ENCODE data around the gene ZNF491.
"Not testable (repeated sequence)": the region's sequence is repeated elsewhere in the genome, so short reads cannot be mapped to it uniquely, and the experiment has no call there.

The ZNF491 gene

DNA sequence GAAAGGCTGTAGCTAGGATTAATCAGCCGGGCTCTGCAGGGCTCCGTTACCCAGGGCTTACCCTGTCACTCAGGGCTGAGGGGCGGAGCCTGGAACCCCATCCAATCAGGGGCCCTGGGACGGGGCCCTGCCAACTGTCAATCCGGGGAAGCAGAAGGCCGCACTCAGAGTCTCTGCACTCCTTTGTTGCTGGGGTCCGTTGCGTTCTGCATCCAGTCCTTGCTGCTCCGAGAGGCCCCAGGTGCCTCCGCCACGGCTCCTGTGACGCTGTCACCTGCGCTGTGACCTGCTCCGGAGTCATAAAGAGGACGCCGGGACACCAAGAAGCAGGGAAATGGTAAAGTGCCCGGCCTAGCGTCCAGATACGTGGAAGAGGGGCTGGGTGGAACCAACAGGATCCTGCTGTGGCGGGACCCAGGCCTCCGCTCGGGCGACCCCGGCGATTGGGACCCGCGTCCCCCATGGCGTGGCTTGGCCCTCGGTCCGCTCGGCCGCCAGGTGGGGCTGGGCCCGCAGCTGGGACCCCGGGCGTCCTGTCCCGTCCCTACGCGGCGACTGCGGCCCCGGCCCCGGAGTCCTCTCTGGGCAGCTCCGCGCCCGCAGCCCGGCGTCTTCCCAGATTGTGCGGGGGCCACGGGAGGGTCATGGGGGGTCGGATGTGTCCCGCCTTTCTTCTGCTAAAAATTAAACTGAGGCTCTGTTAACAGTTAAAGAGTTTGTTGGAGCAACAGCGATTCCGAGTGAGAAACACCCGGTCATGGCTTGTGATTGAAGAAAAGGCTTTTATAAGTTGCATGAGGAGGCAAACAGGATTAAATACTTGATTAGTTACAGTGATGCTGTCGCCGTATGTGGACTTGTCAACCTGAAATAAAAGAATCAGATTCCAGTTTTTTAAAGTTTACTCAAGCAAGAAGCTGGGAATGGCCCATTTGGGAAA lies at the start of gene ZNF491:
Gene ZNF491, plus strand, starts transcription at position 133 of the 940 bp plus-strand sequence. CDS start 7,431 bp downstream, outside the sequence.
- DNase-seq (ENCODE audit: low read depth), result peak; percentile 70

DNA sequence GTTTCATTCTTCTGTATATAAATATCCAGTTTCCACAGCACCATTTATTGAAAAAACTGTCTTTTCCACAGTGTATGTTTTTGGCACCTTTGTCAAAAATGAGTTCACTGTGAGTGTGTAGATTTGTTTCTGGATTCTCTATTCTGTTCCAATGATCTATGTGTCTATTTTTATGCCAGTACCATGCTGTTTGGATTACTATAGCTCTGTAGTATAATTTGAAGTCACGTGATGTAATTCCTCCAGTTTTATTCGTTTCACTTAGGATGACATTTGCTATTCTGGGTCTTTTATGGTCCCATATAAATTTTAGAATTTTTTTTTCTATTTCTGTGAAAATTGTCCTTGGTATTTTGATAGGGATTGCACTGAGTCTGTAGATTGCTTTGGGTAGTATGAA lies 48.6 kb upstream of the ZNF491 start:
- no peak for DNase-seq (ENCODE audit: low read depth)

DNA sequence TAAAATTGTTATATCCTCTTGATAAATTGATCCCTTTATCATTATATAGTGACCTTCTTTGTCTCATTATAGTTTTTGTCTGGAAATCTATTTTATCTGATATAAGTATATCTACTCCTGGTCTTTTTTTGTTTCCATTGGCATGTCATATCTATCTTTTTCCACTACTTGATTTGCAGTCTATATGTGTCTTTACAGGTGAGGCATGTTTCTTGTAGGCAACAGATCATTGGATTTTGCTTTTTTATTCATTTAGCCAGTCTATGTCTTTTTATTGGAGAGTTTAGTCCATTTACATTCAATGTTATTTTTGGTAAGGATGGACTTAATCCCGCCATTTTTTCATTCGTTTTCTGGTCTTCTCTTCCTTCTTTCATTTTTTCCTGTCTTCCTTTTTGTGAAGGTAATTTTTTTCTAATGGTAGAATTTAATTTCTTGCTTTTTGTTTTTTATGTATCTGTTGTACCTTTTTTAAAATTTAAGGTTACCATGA lies 46.0 kb upstream of the ZNF491 start:
- DNase-seq (ENCODE audit: low read depth), result no peak

DNA sequence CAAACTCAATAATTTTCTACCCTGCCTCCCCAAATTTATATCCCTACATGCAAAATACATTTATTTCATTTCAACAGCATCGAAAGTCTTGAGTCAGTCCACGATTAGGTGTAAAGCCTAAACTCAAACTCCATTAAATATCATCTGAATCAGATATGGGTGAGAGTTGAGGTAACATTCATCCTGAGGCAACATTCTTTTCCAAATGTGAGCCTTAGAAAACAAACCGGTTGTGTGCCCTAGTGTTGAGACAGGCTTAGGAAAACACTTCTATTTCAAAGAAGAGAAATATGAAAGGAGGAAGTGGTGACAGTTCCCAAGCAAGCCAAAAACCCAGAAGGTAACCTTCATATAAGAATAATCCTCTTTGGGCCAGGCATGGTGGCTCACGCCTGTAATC lies 43.7 kb upstream of the ZNF491 start:
- DNase-seq (ENCODE audit: low read depth), result no peak

DNA sequence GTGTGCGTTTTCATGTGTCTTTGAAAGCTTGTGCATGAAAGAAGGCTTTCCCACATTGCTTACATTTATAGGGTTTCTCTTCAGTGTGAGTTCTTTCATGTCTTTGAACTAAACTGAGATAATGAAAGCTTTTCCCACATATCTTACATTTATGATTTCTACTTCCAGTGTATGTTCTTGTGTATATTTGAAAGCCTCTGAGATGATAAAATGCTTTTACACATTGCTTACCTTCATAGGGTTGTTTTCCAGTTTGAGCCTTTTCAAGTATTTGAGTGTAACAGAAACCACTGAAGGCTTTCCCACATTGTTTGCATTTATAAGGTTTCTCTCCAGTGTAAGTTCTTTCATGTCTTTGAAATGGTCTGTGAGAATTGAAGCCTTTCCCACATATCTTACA lies 41.4 kb upstream of the ZNF491 start:
- DNase-seq (ENCODE audit: low read depth), result no peak

DNA sequence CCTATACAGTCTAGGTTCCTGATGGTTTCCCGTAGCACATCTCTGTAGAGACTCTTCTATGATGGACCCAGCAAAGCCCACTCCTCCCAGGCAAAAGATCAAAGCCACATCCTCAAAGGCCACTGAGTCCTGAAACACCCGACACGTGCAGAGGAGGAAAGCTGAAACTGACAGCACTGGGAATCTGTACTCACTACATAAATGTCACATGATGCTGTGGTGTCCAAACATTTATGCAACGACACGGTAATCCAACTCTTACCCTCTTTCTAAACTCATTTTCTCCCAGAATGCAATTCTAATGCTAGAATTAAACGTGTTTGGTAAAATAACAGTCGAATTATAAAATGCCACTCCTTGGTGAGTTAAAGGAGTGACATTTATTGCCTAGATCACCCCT lies 38.5 kb upstream of the ZNF491 start:
- DNase-seq (ENCODE audit: low read depth), result no peak

DNA sequence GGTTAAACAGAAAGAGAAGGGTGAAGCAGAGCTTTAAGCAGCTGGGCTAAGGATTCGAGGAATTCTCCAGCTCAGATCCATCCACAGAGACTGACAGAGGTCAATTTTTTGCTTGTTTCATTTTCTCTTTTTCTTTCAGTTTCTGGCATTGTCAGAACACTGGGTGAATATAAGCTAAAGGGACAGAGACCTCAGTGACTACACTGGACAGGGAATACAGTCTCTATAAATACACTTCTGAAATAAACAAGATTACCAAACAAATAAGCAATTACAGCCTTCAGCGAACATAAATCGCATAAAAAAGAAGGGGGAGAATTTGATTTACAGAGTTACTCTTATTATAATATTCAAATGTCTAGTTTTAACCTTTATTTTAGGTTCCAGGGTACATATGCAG lies 35.2 kb upstream of the ZNF491 start:
- no peak for DNase-seq (ENCODE audit: low read depth)

DNA sequence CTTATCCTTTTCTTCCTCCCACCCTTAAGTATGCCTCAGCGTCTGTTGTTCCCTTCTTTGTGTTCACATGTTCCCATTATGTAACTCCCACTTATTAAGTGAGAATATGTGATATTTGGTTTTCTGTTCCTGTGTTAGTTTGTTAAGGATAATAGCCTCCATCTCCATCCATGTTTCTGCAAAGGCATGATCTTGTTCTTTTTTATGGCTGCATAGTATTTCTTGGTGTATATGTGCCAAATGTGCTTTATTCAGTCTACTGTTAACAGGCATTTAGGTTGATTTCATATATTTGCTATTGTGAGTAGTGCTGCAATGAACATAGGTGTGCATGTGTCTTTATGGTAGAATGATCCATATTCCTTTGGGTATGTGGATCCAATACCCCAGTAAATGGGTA lies 34.7 kb upstream of the ZNF491 start:
- DNase-seq (ENCODE audit: low read depth), result no peak

DNA sequence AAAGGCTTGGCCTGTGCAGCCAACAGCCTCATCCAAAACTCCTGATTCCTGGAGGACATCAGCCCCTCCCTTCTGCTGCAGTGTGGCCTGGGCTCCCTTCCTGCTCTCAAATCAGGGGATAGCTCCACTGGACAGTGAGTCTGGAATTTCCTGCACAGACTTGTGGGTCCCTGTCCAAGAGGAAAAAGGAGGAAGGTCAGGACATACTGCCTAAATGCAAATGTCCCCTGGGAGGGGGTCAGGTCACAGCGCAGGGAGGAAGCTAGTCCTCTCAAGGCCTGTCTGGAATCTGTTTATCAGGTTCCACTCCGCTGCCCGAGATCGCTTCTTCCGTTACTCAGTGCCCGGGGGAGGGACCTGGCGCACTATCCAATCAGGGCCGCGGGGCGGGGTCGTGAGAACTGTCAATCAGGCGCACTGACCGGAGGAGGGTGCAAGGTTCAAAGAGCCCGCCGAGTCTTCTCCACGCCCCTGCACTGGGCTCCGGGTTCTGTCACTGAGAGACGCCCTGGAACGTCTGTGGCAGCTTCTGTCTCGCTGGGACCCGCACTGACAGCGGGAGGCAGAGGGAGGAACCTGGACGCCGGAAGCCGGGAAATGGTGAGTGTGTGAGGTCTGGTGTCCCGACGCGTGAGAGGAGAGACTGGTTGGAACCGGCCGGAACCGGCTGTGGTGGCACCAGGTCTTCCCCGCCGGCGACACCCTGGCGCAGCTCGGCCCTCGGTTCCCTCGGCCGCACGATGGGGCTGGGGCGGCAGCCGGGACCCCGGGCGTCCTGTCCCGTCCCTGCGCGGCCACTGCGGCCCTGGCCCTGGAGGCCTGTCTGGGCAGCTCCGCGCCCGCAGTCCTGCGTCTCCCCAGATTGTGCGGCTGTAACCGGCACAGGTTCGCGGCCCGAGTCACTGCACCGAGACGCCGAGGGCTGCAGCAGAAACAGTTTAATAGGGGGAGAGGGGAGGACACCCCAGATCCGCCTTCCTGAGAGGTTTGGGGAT lies 31.4 kb upstream of the ZNF491 start, which contains the start of gene ZNF441:
Gene ZNF441, plus strand, starts transcription at position 404 of the 995 bp plus-strand sequence. Its CDS starts 194 bp downstream, at position 598.
- DNase-seq (ENCODE audit: low read depth), result peak; percentile 82

DNA sequence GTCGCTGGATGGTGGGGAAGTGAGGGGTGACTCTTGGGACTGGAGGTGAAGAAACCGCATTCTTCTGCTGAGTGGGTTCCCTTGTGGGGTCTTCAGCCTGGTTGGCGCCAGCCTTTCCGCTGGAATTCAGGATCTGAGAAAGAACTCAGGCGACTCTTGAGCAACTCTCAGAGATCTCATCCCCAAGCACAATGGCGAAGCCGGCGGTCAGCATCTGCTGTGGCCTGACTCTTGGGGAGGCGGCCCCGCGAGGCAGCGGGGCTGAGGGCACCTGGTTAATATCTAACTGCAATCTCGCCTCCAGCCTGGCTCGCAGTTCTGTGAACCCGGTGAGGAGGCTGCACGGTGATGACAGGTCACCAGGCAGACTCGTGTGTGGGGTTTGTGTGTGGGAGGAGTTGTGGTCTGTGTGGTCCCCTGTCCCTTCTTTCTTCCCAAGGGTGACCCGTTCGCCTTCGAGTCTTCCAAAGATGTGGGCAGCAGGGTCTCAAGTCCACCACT lies 30.6 kb upstream of the ZNF491 start:
- DNase-seq (ENCODE audit: low read depth), result no peak

DNA sequence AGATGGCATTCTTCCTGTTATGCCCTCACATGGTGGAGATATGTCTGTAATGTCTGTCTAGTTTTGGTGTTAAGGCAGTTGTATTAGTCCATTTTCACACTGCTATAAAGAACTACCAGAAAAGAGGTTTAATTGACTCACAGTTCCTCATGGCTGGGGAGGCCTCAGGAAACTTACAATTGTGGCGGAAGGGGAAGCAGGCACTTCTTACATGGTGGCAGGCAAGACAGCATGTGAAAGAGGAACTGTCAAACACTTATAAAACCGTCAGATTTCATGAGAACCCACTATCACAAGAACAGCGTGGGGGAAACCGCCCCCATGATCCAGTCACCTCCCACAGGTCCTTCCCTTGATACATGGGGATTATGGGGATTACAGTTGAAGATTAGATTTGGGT lies 28.3 kb upstream of the ZNF491 start:
- DNase-seq (ENCODE audit: low read depth), result no peak

DNA sequence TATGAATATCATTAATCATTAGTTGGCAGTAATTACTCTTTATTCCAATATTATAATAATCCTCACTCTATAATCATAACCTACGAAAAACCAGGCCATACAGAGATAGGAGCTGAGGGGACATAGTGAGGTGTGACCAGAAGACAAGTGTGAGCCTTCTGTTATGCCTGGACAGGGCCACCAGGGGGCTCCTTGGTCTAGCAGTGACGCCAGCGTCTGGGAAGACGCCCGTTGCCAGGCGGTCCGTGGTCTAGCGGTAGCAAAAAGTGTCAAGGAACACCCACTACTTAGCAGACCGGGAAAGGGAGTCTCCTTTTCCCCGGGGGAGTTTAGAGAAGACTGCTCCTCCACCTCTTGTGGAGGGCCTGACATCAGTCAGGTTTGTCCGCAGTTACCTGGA lies 26.8 kb upstream of the ZNF491 start:
- not testable (repeated sequence) for DNase-seq (ENCODE audit: low read depth)

DNA sequence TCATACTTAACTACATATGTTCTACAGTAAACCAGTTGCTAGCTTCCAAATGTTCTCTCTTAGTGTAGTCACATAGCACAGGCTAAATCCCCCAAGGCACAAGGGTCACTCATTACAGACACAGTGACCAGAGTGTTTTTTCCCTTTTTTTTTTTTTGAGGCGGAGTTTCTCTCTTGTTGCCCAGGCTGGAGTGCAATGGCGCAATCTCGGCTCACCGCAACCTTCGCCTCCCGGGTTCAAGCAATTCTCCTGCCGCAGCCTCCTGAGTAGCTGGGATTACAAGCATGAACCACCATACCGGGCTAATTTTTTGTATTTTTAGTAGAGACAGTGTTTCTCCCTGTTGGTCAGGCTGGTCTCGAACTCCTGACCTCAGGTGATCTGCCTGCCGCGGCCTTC lies 21.7 kb upstream of the ZNF491 start:
- DNase-seq (ENCODE audit: low read depth), result not testable (repeated sequence)

DNA sequence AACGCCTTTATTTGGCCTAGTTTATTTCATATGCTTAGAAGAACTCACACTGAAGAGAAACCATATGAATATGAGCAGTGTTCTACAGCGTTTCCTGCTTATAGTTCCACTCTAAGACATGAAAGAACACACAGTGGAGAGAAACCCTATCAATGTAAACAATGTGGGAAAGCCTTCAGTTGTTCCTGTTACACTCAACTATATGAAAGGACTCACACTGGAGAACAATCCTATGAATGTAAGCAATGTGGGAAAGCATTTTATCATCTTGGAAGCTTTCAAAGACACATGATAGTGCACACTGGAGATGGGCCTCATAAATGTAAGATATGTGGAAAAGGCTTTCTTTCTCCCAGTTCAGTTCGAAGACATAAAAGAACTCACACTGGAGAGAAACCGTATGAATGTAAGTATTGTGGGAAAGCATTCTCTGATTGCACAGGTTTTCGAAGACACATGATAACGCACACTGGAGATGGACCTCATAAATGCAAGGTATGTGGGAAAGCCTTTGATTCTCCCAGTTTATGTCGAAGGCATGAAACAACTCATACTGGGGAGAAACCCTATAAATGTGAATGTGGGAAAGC lies 17.8 kb upstream of the ZNF491 start:
- DNase-seq (ENCODE audit: low read depth), result no peak

DNA sequence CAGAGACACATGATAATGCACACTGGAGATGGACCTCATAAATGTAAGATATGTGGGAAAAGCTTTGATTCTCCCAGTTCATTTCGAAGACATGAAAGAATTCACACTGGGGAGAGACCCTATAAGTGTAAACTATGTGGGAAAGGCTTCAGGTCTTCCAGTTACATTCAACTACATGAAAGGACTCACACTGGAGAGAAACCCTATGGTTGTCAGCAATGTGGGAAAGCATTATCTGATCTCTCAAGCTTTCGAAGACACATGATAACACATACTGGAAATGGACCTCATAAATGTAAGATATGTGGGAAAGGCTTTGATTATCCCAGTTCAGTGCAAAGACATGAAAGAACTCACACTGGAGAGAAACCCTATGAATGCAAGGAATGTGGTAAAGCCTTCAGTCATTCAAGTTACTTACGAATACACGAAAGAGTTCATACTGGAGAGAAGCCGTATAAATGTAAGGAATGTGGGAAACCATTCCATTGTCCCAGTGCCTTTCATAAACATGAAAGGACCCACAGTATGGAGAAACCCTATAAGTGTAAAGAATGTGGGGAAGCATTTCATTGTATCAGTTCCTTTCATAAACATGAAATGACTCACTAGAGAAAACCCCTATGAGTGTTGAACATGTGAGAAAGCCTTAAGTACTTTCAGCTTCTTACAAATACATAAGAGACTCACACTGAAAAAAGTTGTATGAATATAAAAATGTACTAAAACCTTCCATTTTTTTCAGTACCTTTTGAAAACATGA lies 16.8 kb upstream of the ZNF491 start:
- no peak for DNase-seq (ENCODE audit: low read depth)

DNA sequence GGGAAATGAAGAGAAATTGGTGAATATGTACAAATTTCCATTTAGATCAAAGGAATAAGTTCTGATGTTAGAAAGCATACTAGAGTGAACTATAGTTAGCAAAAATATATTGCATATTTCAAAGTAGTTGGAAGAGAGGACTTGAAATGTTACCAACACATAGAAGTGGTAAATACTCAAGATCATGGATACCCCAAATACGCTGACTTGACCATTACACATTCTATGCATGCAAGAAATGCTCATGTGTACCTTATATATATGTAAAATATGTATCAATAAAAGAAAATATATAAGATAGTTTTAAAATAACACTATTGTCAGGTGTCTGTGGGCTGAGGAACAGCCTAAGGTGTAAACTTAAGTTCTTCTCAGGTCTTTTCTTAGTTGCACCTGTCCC lies 14.6 kb upstream of the ZNF491 start:
- no peak for DNase-seq (ENCODE audit: low read depth)

DNA sequence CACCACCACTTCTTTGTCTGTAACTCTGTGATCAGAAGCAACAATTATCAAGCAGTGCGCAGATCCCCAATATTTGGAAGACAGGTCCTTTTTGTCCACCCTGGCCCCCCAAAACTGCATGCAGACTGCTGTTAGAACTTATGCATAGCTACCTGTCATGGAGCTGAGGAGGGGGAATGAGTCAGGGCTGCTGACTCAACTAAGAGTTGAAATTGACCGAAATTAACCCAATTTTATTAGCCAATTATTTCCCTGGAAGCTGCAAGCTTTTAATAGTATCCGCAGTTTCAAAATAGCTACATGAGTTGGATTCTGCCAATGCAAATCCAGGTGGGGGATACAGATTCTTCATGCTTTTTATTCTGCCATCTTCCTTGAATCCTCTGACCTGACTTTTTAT lies 14.0 kb upstream of the ZNF491 start:
- DNase-seq (ENCODE audit: low read depth), result no peak

DNA sequence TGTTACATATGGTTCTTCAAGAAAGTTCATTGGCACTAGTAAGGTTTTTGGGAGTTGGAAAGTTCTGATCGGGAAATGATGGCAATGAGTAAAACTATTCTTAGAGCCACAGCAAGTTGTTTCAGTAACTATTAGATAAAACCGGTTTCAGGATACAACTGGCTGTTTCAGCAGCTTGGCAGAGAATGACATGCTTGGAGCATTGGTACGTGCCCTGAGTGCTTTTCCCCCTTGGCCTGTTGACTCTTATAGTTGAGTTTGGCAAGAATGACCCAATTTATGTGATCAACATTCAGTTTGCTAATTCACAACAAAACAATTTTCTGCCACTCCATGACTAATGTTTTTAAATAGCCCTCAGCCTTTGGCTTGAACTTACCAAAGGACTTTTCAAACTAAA lies 10.8 kb upstream of the ZNF491 start:
- no peak for DNase-seq (ENCODE audit: low read depth)

DNA sequence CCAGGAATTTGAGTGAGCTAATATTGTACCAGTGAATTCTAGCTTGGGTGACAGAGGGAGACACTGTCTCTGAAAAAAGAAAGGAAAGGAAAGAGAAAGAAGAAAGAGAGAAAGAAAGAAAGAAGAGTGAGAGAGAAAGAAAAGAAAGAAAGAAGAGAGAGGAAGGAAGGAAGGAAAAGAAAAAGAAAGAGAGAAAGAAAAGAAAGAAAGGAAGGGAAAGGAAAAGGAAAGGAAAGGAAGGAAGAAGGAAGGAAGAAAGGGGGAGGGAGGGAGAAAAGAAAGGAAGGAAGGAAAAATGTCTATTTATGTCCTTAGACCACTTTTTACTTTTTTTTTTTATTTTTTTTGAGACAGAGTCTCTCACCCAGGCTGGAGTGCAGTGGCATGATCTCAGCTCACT lies 5.4 kb upstream of the ZNF491 start:
- no peak for DNase-seq (ENCODE audit: low read depth)

DNA sequence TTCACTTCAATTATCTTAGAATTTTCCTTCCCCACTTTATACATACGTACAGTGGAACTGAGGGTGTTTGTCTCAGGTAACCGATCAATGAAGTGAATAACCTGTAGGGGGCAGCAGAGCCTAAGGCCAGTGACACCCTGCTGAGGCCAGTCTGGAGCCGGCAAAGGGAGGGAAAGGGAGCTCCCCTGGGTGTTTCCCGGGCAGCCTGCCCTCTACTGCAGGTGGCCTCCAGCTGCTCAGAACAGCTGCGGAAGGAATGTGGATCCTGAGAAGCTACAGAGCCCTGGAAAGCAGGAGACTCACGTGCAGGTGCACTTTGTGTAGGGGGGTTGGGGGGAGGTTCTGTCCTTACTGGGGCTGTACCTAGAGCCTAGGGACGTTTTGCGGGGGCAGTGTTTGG lies 832 bp upstream of the ZNF491 start:
- peak; percentile 45 for DNase-seq (ENCODE audit: low read depth)
